SJSA1 (cell line): ENCODE data around the gene XPR1. TPM values are rescaled to one million over a fixed set of nuclear protein-coding genes. Genes with fewer than 3 reads are reported as not detected.
"Not testable (repeated sequence)": the region's sequence is repeated elsewhere in the genome, so short reads cannot be mapped to it uniquely, and the experiment has no call there.

Experiments used
- DNase-seq, 2 experiments: peaks; one replicate each; pipeline ENCODE4 v3.0.0-alpha.2; 2015 to 2020; ENCODE audit warnings: low spot score in 2 of 2, low read depth in 1 of 2
- H3K27ac ChIP-seq: fragments of 250-450 bp; sonication (Bioruptor Pico); 2 replicates; pipeline ENCODE4 v1.5.1; 2020; ENCODE audit warnings: mild to moderate bottlenecking, moderate library complexity
- H3K27me3 ChIP-seq: fragments of 250-450 bp; sonication (Bioruptor Pico); replicated peaks from 2 replicates; pipeline ENCODE4 v1.5.1; 2020; ENCODE audit warnings: mild to moderate bottlenecking, moderate library complexity
- H3K36me3 ChIP-seq: fragments of 250-450 bp; sonication (Bioruptor Pico); 2 replicates; pipeline ENCODE4 v1.5.1; 2020; ENCODE audit warnings: mild to moderate bottlenecking
- H3K4me1 ChIP-seq: fragments of 250-450 bp; sonication (Bioruptor Pico); replicated peaks from 2 replicates; pipeline ENCODE4 v1.6.1; 2021; ENCODE audit warnings: mild to moderate bottlenecking
- H3K4me3 ChIP-seq: fragments of 250-450 bp; sonication (Bioruptor Pico); 2 replicates; pipeline ENCODE4 v1.5.1; 2020; ENCODE audit warnings: mild to moderate bottlenecking
- H3K9me3 ChIP-seq: fragments of 250-450 bp; sonication (Bioruptor Pico); replicated peaks from 2 replicates; pipeline ENCODE4 v1.5.1; 2020; ENCODE audit warnings: mild to moderate bottlenecking
- total RNA-seq: library from RNA; depleted of rRNA; stranded (reverse); fragments of >200 nt; shearing (Covaris generic); gene quantifications from 2 replicates; pipeline ENCODE4 v1.2.3, GENCODE V29; 2014

Gene XPR1
- total RNA-seq, 1 experiment from 2014 or later, result 19.6 TPM

DNA sequence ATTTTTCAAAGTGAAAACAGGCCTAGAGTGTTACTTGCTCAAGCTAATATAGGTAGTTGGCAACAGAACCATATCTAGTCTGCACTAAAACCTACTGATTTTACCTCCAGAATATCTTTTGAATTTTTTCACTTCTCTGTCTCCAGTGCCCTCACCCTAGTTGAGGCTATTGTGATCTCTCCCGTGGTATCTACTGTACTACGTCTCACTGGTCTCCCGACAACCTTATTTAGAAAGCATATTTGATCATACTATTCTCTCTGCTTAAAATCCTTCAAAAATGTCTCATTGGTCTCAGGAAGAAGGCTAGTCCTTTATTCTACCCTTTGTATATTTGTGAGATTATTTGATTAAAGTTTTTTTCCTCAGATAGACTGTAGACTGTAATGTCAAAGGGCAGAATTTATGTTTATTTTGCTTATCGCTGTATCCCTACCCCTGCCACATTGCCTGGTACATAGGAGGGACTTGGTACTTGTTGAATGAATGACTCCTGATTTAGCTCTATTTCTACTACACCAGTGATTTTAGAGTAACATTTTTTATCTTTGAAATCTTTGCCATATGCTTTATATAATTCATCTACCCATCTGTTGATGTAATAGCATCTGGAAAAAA is 145.4 kb downstream of the XPR1 start:
- Histone ChIP-seq H3K27me3 (no peaks in the 10 kb centered on the region), H3K36me3 (no peaks in the 10 kb centered on the region), H3K4me1 (peaks cover 9% of the 10 kb centered on the region)

DNA sequence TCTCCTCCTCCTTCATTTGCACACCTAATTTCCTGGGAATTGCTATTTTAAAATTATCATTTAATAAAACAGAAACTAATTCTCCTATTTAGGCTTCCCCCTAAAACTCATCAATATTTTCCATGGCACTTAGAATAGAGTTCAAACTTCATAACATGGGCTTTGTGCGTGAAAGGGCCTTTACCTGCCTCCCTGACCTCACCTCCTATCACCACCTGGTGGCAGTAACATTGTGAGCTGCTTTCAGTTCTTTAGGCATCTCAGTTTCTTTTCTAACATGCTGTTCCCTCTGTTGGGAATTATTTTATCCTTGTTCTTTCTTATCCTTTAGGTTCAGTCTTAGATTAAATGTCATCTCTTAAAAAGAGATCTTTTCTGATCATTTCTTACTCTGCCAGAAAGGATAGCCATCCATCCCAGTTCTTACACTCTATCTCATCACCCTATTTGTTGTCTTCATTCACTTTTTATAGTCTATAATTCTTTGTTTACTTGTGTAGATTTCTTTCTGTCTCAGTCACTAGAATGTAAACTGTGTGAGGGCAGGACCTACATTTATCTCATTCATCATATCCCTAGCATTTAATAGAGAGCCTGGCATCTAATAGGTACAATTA is 147.1 kb downstream of the XPR1 start:
- no peak for DNase-seq
- no peaks in the 10 kb centered on the region for H3K9me3 ChIP-seq
- no peaks in the 10 kb centered on the region for H3K27me3 ChIP-seq
- H3K4me3 ChIP-seq, result no peak overlapping the region
- H3K27ac ChIP-seq, result no peak overlapping the region
- no peaks in the 10 kb centered on the region; the same call in 1 of the 2 replicates for H3K4me1 ChIP-seq
- no peaks in the 10 kb centered on the region for H3K36me3 ChIP-seq

More for the DNA sequence above, 145.4 kb downstream of the XPR1 start:
- no peak for DNase-seq
- no peak overlapping the region for H3K27ac ChIP-seq
- no peaks in the 10 kb centered on the region for H3K9me3 ChIP-seq
- H3K4me3 ChIP-seq, result no peak overlapping the region

DNA sequence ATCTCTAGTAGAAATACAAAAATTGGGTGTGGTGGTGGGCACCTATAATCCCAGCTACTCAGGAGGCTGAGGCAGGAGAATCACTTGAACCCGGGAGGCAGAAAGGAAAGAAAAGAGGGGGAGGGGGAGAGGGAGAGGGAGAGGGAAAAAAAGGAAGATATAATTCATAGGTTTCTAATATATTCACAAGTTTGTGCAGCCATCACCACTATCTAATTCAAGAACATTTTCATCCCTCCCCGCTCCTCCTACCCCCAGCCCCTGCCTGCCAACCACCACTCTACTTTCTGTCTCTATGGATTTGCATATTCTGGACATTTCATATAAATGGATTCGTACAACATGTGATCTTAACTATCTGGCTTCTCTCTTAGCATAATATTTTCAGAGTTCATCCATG is 147.8 kb downstream of the XPR1 start:
- Histone ChIP-seq H3K27me3 (no peaks in the 10 kb centered on the region), H3K4me3 (no peak overlapping the region), H3K36me3 (no peaks in the 10 kb centered on the region), H3K4me1 (no peaks in the 10 kb centered on the region; the same call in 1 of the 2 replicates), H3K9me3 (no peaks in the 10 kb centered on the region), H3K27ac (no peak overlapping the region)
- DNase-seq, result no peak

DNA sequence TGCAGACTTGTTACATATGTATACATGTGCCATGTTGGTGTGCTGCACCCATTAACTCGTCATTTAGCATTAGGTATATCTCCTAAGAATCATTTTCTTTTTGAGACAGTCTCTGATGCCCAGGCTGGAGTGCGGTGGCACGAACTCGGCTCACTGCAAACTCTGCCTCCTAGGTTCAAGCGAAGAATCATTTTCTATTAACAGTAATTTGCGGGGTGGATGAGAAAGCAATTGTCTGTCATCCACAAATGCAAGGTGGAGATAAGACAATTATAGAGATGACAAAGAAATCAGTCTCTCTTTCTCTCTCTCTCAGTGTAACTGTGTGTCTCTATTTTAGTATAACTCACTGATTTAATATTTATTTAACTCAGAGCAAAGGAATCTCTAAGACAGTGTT is 149.9 kb downstream of the XPR1 start:
- no peak for DNase-seq
- no peak overlapping the region for H3K27ac ChIP-seq

DNA sequence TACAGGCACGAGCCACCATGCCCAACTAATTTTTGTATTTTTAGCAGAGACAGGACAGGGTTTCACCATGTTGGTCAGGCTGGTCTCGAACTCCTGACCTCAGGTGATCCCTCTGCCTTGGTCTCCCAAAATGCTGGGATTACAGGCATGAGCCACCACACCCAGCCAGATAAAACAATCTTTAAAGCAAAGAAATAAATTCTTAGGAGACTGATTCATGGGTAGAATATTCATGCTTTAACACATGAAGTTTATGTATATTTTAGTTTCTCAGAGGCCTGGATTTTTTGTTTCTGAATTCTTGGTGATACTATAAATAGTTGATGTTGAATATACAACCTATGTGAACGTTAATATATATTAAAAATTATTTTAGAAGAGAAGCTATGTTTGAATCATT is 153.5 kb downstream of the XPR1 start:
- no peak overlapping the region for H3K27ac ChIP-seq
- no peaks in the 10 kb centered on the region for H3K9me3 ChIP-seq
- 0 out of 2 replicates have a peak, but pooled peaks cover 2% of the 10 kb centered on the region for H3K27me3 ChIP-seq
- H3K4me1 ChIP-seq, result peaks cover 14% of the 10 kb centered on the region
- H3K4me3 ChIP-seq, result no peak overlapping the region
- no peak for DNase-seq
- no peaks in the 10 kb centered on the region for H3K36me3 ChIP-seq

More for the DNA sequence above, 149.9 kb downstream of the XPR1 start:
- Histone ChIP-seq H3K4me3 (no peak overlapping the region), H3K36me3 (no peaks in the 10 kb centered on the region), H3K9me3 (no peaks in the 10 kb centered on the region), H3K27me3 (0 out of 2 replicates have a peak, but pooled peaks cover 2% of the 10 kb centered on the region), H3K4me1 (peaks cover 12% of the 10 kb centered on the region)

GRCh38 chr1:180785887-180786286 is 154.1 kb downstream of the XPR1 start:
- Histone ChIP-seq H3K9me3 (no peaks in the 10 kb centered on the region), H3K36me3 (no peaks in the 10 kb centered on the region), H3K27ac (no peak overlapping the region), H3K4me3 (no peak overlapping the region), H3K27me3 (0 out of 2 replicates have a peak, but pooled peaks cover 2% of the 10 kb centered on the region), H3K4me1 (peaks cover 14% of the 10 kb centered on the region)
- no peak for DNase-seq

GRCh38 chr1:180786624-180787023 is 154.8 kb downstream of the XPR1 start:
- Histone ChIP-seq H3K4me1 (peaks cover 14% of the 10 kb centered on the region), H3K27ac (no peak overlapping the region), H3K4me3 (no peak overlapping the region), H3K27me3 (0 out of 2 replicates have a peak, but pooled peaks cover 2% of the 10 kb centered on the region), H3K36me3 (no peaks in the 10 kb centered on the region), H3K9me3 (no peaks in the 10 kb centered on the region)
- no peak for DNase-seq

GRCh38 chr1:180787628-180788307 is 155.9 kb downstream of the XPR1 start:
- Histone ChIP-seq H3K9me3 (no peaks in the 10 kb centered on the region), H3K27me3 (0 out of 2 replicates have a peak, but pooled peaks cover 2% of the 10 kb centered on the region), H3K4me1 (peaks cover 14% of the 10 kb centered on the region), H3K4me3 (no peak overlapping the region), H3K27ac (no peak overlapping the region), H3K36me3 (no peaks in the 10 kb centered on the region)
- DNase-seq, result no peak

- Histone ChIP-seq H3K9me3 (no peaks in the 10 kb centered on the region), H3K4me3 (no peak overlapping the region), H3K27ac (no peak overlapping the region), H3K27me3 (0 out of 2 replicates have a peak, but pooled peaks cover 2% of the 10 kb centered on the region), H3K4me1 (peaks cover 14% of the 10 kb centered on the region), H3K36me3 (no peaks in the 10 kb centered on the region)
- no peak for DNase-seq
Observed at GRCh38 chr1:180789460-180789859, 157.6 kb downstream of the XPR1 start.

DNA sequence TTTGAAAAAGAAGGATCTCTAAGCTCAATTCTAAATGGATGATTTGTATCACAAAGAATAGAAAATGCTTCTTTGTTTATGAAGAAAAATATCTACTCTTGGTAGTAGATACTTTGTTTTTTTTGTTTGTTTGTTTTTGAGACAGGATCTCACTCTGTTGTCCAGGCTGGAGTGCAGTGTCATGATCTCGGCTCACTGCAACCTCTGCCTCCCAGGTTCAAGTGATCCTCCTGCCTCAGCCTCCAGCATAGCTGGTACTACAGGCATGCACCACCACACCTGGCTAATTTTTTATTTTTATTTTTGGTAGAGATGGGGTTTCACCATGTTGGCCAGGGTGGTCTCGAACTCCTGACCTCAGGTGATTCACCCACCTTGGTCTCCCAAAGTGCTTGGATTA is 159.3 kb downstream of the XPR1 start:
- H3K4me3 ChIP-seq, H3K36me3 ChIP-seq, H3K4me1 ChIP-seq, H3K27ac ChIP-seq, H3K9me3 ChIP-seq, H3K27me3 ChIP-seq, DNase-seq: not testable (repeated sequence)

- H3K27me3 ChIP-seq, result no peaks in the 10 kb centered on the region
- no peaks in the 10 kb centered on the region for H3K9me3 ChIP-seq
- no peaks in the 10 kb centered on the region for H3K36me3 ChIP-seq
- no peak overlapping the region for H3K27ac ChIP-seq
- H3K4me3 ChIP-seq, result no peak overlapping the region
- peaks cover under 1% of the 10 kb centered on the region; the same call in 1 of the 2 replicates for H3K4me1 ChIP-seq
- DNase-seq, result no peak
Observed at GRCh38 chr1:180791806-180792205, 160.0 kb downstream of the XPR1 start.

GRCh38 chr1:180793451-180793850 is 161.6 kb downstream of the XPR1 start:
- no peak for DNase-seq
- H3K27me3 ChIP-seq, result no peaks in the 10 kb centered on the region
- no peak overlapping the region for H3K27ac ChIP-seq
- H3K4me1 ChIP-seq, result no peaks in the 10 kb centered on the region
- no peak overlapping the region for H3K4me3 ChIP-seq
- no peaks in the 10 kb centered on the region for H3K9me3 ChIP-seq
- no peaks in the 10 kb centered on the region for H3K36me3 ChIP-seq

- no peaks in the 10 kb centered on the region for H3K9me3 ChIP-seq
- H3K27ac ChIP-seq, result no peak overlapping the region
- H3K36me3 ChIP-seq, result no peaks in the 10 kb centered on the region
- no peaks in the 10 kb centered on the region for H3K27me3 ChIP-seq
- peaks cover 16% of the 10 kb centered on the region for H3K4me1 ChIP-seq
- DNase-seq, result no peak
- H3K4me3 ChIP-seq, result no peak overlapping the region
Observed at GRCh38 chr1:180796897-180797640, 165.2 kb downstream of the XPR1 start.
